Trophoblast cell (in vitro differentiated cells and primary cell): ENCODE results near the gene IL6ST. TPM values are rescaled to one million over a fixed set of nuclear protein-coding genes. Genes with fewer than 3 reads are reported as not detected.
"Not testable (repeated sequence)": the region's sequence is repeated elsewhere in the genome, so short reads cannot be mapped to it uniquely, and the experiment has no call there.

Experiments used
- DNase-seq, 2 donors: peaks; one replicate each; pipeline ENCODE4 v3.0.0-alpha.2; 2016
- H2AFZ ChIP-seq: 2 replicates; pipeline ENCODE4 v1.6.1; 2013; ENCODE audit warnings: low read length, moderate library complexity, mild to moderate bottlenecking; ENCODE audit not compliant: insufficient read depth, poor library complexity
- H2AK5ac ChIP-seq: 2 replicates; pipeline ENCODE4 v1.6.1; 2013; ENCODE audit warnings: mild to moderate bottlenecking, low read length
- H2BK120ac ChIP-seq: 2 replicates; pipeline ENCODE4 v1.6.1; 2013; ENCODE audit warnings: low read length, mild to moderate bottlenecking, moderate library complexity; ENCODE audit not compliant: insufficient read depth, poor library complexity
- H2BK12ac ChIP-seq: 2 replicates; pipeline ENCODE4 v1.6.1; 2013; ENCODE audit warnings: mild to moderate bottlenecking, low read length, moderate library complexity
- H2BK5ac ChIP-seq: 2 replicates; pipeline ENCODE4 v1.6.1; 2013; ENCODE audit warnings: low read length, low read depth, moderate library complexity, mild to moderate bottlenecking; ENCODE audit not compliant: poor library complexity
- H3K14ac ChIP-seq: 2 replicates; pipeline ENCODE4 v1.6.1; 2013; ENCODE audit warnings: mild to moderate bottlenecking, low read length
- H3K18ac ChIP-seq: 2 replicates; pipeline ENCODE4 v1.6.1; 2013; ENCODE audit warnings: mild to moderate bottlenecking, low read length
- H3K23ac ChIP-seq: 2 replicates; pipeline ENCODE4 v1.6.1; 2013; ENCODE audit warnings: low read length
- H3K27ac ChIP-seq: 2 replicates; pipeline ENCODE4 v1.5.1; 2013; ENCODE audit warnings: low read depth, mild to moderate bottlenecking, inconsistent platforms, low read length, moderate library complexity
- H3K27me3 ChIP-seq: 2 replicates; pipeline ENCODE4 v1.6.1; 2013; ENCODE audit warnings: inconsistent platforms, mild to moderate bottlenecking, low read length, moderate library complexity; ENCODE audit not compliant: insufficient read depth
- H3K36me3 ChIP-seq, 2 experiments: 1 replicate in 1 of 2; 2 replicates in 1 of 2; pipeline ENCODE4 v1.6.1; 2013; ENCODE audit warnings: low read length in 2 of 2, mild to moderate bottlenecking in 2 of 2, moderate library complexity in 1 of 2; ENCODE audit not compliant: insufficient read depth in 2 of 2, control insufficient read depth in 1 of 2
- H3K4ac ChIP-seq: 2 replicates; pipeline ENCODE4 v1.6.1; 2013; ENCODE audit warnings: low read depth, mild to moderate bottlenecking, low read length, moderate library complexity
- H3K4me1 ChIP-seq, 2 experiments: 1 replicate in 1 of 2; 2 replicates in 1 of 2; pipeline ENCODE4 v1.6.1; 2013; ENCODE audit warnings: low read length in 2 of 2, mild to moderate bottlenecking in 2 of 2, moderate library complexity in 1 of 2; ENCODE audit not compliant: insufficient read depth in 2 of 2, control insufficient read depth in 1 of 2
- H3K4me2 ChIP-seq: 2 replicates; pipeline ENCODE4 v1.6.1; 2013; ENCODE audit warnings: inconsistent platforms, mild to moderate bottlenecking, low read length, moderate library complexity
- H3K4me3 ChIP-seq: 2 replicates; pipeline ENCODE4 v1.5.1; 2013; ENCODE audit warnings: mild to moderate bottlenecking, low read depth, low read length, inconsistent platforms
- H3K79me1 ChIP-seq: one replicate; pipeline ENCODE4 v1.6.1; 2013; ENCODE audit warnings: low read length
- H3K79me2 ChIP-seq: 2 replicates; pipeline ENCODE4 v1.6.1; 2013; ENCODE audit warnings: low read length, mild to moderate bottlenecking; ENCODE audit not compliant: control insufficient read depth, insufficient read depth, poor library complexity
- H3K9ac ChIP-seq: 2 replicates; pipeline ENCODE4 v1.6.1; 2013; ENCODE audit warnings: mild to moderate bottlenecking, low read length
- H3K9me3 ChIP-seq: 2 replicates; pipeline ENCODE4 v1.6.1; 2013; ENCODE audit warnings: low read depth, mild to moderate bottlenecking, control low read depth, inconsistent platforms, low read length; ENCODE audit not compliant: insufficient read depth
- H4K12ac ChIP-seq: 2 replicates; pipeline ENCODE4 v1.6.1; 2013; ENCODE audit warnings: low read depth, mild to moderate bottlenecking, low read length, moderate library complexity
- H4K8ac ChIP-seq: 2 replicates; pipeline ENCODE4 v1.6.1; 2013; ENCODE audit warnings: low read depth, mild to moderate bottlenecking, low read length, moderate library complexity
- H4K91ac ChIP-seq: one replicate; pipeline ENCODE4 v1.6.1; 2013; ENCODE audit warnings: low read depth, mild to moderate bottlenecking, low read length, moderate library complexity
- WGBS: extraction: QIAGEN DNeasy Blood & Tissue Kit; methylation state at CpG from one replicate; pipeline ENCODE4 v1.1.7; 2013; ENCODE audit warnings: missing lambda C conversion rate; ENCODE audit not compliant: insufficient read length, insufficient coverage; ENCODE audit errors: extremely low coverage; 5-methylcytosine and 5-hydroxymethylcytosine counted together
- polyA plus RNA-seq: library from polyadenylated mRNA; stranded (reverse); fragments of 200-250 nt; gene quantifications from 2 replicates; pipeline ENCODE4 v1.2.3, GENCODE V29; 2013

The IL6ST gene
- 63.8 and 67.6 TPM in 2 replicates for polyA plus RNA-seq

- peak within 1 kb of the TSS; percentile 86 for H2BK120ac ChIP-seq
- peak within 1 kb of the TSS; percentile 98 for H3K27ac ChIP-seq
- H4K91ac ChIP-seq: peak within 1 kb of the TSS; percentile 94
- H3K4ac ChIP-seq: peak within 1 kb of the TSS; percentile 91
- peaks cover 1% of the 10 kb centered on the region for H3K9me3 ChIP-seq
- no peaks in the 10 kb centered on the region for H3K4me1 ChIP-seq
- H3K4me2 ChIP-seq: peak within 1 kb of the TSS; percentile 97
- H2BK5ac ChIP-seq: peak within 1 kb of the TSS; percentile 94
- H4K8ac ChIP-seq: peak within 1 kb of the TSS; percentile 97
- H3K9ac ChIP-seq: peak within 1 kb of the TSS; percentile 92
- H3K36me3 ChIP-seq: no peaks in the 10 kb centered on the region
- peak within 1 kb of the TSS; percentile 98 for H4K12ac ChIP-seq
- DNase-seq: peak; percentile 68 to 75
- H3K14ac ChIP-seq: peak within 1 kb of the TSS; percentile 97
- peaks cover 11% of the 10 kb centered on the region for H3K79me1 ChIP-seq
- peak within 1 kb of the TSS; percentile 94 for H3K4me3 ChIP-seq
- H3K27me3 ChIP-seq: no peaks in the 10 kb centered on the region
- H3K79me2 ChIP-seq: peaks cover 10% of the 10 kb centered on the region
- H3K18ac ChIP-seq: peak within 1 kb of the TSS; percentile 98
- H2BK12ac ChIP-seq: peak within 1 kb of the TSS; percentile 32
- H2AK5ac ChIP-seq: no peak within 1 kb of the TSS
- no peak within 1 kb of the TSS for H3K23ac ChIP-seq
- peak within 1 kb of the TSS; percentile 99 for H2AFZ ChIP-seq
- WGBS: no CpG with 5 or more reads among the region's 48 CpGs
Observed at GRCh38 chr5:55994495-55994997, at the start of gene IL6ST. IL6ST (minus strand) TSS chr5:55994963; CDS start chr5:55976278, 18,685 bp downstream.

GRCh38 chr5:56039985-56040384 lies 45.2 kb upstream of the IL6ST start:
- H3K4ac ChIP-seq: no peak overlapping the region
- no peaks in the 10 kb centered on the region for H3K79me2 ChIP-seq
- no peak overlapping the region for H3K23ac ChIP-seq
- H3K36me3 ChIP-seq: no peaks in the 10 kb centered on the region
- H2BK12ac ChIP-seq: no peak overlapping the region
- H3K9ac ChIP-seq: no peak overlapping the region
- no peak overlapping the region for H4K8ac ChIP-seq
- H2BK5ac ChIP-seq: no peak overlapping the region
- H3K4me2 ChIP-seq: no peak overlapping the region
- peak in 1 of 2 donors; percentile 58 for DNase-seq
- H4K91ac ChIP-seq: no peak overlapping the region
- no peak overlapping the region for H3K27ac ChIP-seq
- H3K27me3 ChIP-seq: no peaks in the 10 kb centered on the region
- H2AFZ ChIP-seq: no peak overlapping the region
- no peak overlapping the region for H2AK5ac ChIP-seq
- no CpG with 5 or more reads among the region's 2 CpGs for WGBS
- no peak overlapping the region for H3K4me3 ChIP-seq
- no peak overlapping the region for H3K18ac ChIP-seq
- H3K4me1 ChIP-seq: no peaks in the 10 kb centered on the region
- H3K14ac ChIP-seq: no peak overlapping the region
- no peaks in the 10 kb centered on the region for H3K9me3 ChIP-seq
- no peak overlapping the region for H4K12ac ChIP-seq
- H2BK120ac ChIP-seq: no peak overlapping the region
- no peaks in the 10 kb centered on the region for H3K79me1 ChIP-seq

- H3K14ac ChIP-seq, H2BK5ac ChIP-seq, H3K9me3 ChIP-seq, H3K79me2 ChIP-seq, H3K23ac ChIP-seq, H3K4ac ChIP-seq, H4K91ac ChIP-seq, H2BK12ac ChIP-seq, H2AK5ac ChIP-seq, H2BK120ac ChIP-seq, H3K9ac ChIP-seq, H3K79me1 ChIP-seq, H3K18ac ChIP-seq, H3K4me1 ChIP-seq, H2AFZ ChIP-seq, DNase-seq, H3K27me3 ChIP-seq, H3K27ac ChIP-seq, H4K12ac ChIP-seq, H3K36me3 ChIP-seq, H4K8ac ChIP-seq, H3K4me3 ChIP-seq, H3K4me2 ChIP-seq: not testable (repeated sequence)
- WGBS: no CpG with 5 or more reads among the region's 6 CpGs
Observed at GRCh38 chr5:56038206-56038605, 43.4 kb upstream of the IL6ST start.

- Histone ChIP-seq H3K14ac (no peak overlapping the region), H4K8ac (no peak overlapping the region), H4K12ac (no peak overlapping the region), H3K23ac (no peak overlapping the region), H2AK5ac (no peak overlapping the region), H3K18ac (no peak overlapping the region), H2BK12ac (no peak overlapping the region), H3K27me3 (no peaks in the 10 kb centered on the region), H3K79me1 (no peaks in the 10 kb centered on the region), H2AFZ (peak overlapping the region; percentile 23), H3K36me3 (no peaks in the 10 kb centered on the region), H2BK5ac (no peak overlapping the region), H4K91ac (no peak overlapping the region), H2BK120ac (no peak overlapping the region), H3K4me3 (no peak overlapping the region), H3K9ac (no peak overlapping the region), H3K4ac (no peak overlapping the region), H3K4me1 (no peaks in the 10 kb centered on the region), H3K79me2 (no peaks in the 10 kb centered on the region), H3K27ac (no peak overlapping the region), H3K9me3 (no peaks in the 10 kb centered on the region), H3K4me2 (no peak overlapping the region)
- DNase-seq: no peak
- WGBS: no CpG with 5 or more reads among the region's 4 CpGs
Observed at GRCh38 chr5:56037531-56038010, 42.8 kb upstream of the IL6ST start.
